ENCODE measurements around the gene S100A14. TPM values are rescaled to one million over a fixed set of nuclear protein-coding genes. Genes with fewer than 3 reads are reported as not detected.
A peak's percentile ranks its signal among the peaks of the same experiment; 100 is the strongest.

The S100A14 gene
- total RNA-seq, 1 experiment from 2014 or later, result not detected

- no peak for DNase-seq (ENCODE audit: low read depth)
Observed at GRCh38 chr1:153639280-153639679, 23.2 kb upstream of the S100A14 start.

GRCh38 chr1:153638261-153638660 is 22.1 kb upstream of the S100A14 start:
- no peak for DNase-seq (ENCODE audit: low read depth)

GRCh38 chr1:153636312-153636711 is 20.2 kb upstream of the S100A14 start:
- no peak for DNase-seq (ENCODE audit: low read depth)

GRCh38 chr1:153635872-153636271 is 19.7 kb upstream of the S100A14 start:
- DNase-seq (ENCODE audit: low read depth), result no peak

GRCh38 chr1:153633754-153634665 is 17.9 kb upstream of the S100A14 start, which contains the start of gene CHTOP:
TSS of gene CHTOP (plus strand) at chr1:153634066. CDS start at chr1:153636589, 2,523 bp downstream.
- peak; percentile 99 for DNase-seq (ENCODE audit: low read depth)

GRCh38 chr1:153633161-153633753 is 17.1 kb upstream of the S100A14 start:
- no peak for DNase-seq (ENCODE audit: low read depth)

GRCh38 chr1:153631047-153632022 is 15.2 kb upstream of the S100A14 start:
- DNase-seq (ENCODE audit: low read depth), result no peak

GRCh38 chr1:153630384-153630783 is 14.3 kb upstream of the S100A14 start:
- no peak for DNase-seq (ENCODE audit: low read depth)

- DNase-seq (ENCODE audit: low read depth), result no peak
Observed at GRCh38 chr1:153629971-153630370, 13.8 kb upstream of the S100A14 start.

GRCh38 chr1:153629343-153629665 is 13.2 kb upstream of the S100A14 start:
- no peak for DNase-seq (ENCODE audit: low read depth)

- DNase-seq (ENCODE audit: low read depth), result no peak
Observed at GRCh38 chr1:153628638-153629342, 12.7 kb upstream of the S100A14 start.

- no peak for DNase-seq (ENCODE audit: low read depth)
Observed at GRCh38 chr1:153627715-153628626, 11.8 kb upstream of the S100A14 start, which contains the start of gene S100A1. TSS of gene S100A1 (plus strand) at chr1:153628434. CDS start at chr1:153630522, 2,088 bp downstream.

GRCh38 chr1:153626904-153627714 is 11.0 kb upstream of the S100A14 start, which contains the start of gene S100A13:
TSS of gene S100A13 (minus strand) at chr1:153627505. CDS start at chr1:153626472, 1,033 bp downstream.
- peak; percentile 97 for DNase-seq (ENCODE audit: low read depth)

GRCh38 chr1:153626477-153626903 is 10.4 kb upstream of the S100A14 start:
- DNase-seq (ENCODE audit: low read depth), result no peak

- DNase-seq (ENCODE audit: low read depth), result no peak
Observed at GRCh38 chr1:153624965-153625611, 9.0 kb upstream of the S100A14 start.

GRCh38 chr1:153623101-153623500 is 7.0 kb upstream of the S100A14 start:
- DNase-seq (ENCODE audit: low read depth), result no peak

- DNase-seq (ENCODE audit: low read depth), result no peak
Observed at GRCh38 chr1:153619171-153619570, 3.0 kb upstream of the S100A14 start.

GRCh38 chr1:153617663-153618062 is 1.5 kb upstream of the S100A14 start:
- DNase-seq (ENCODE audit: low read depth), result no peak

Data from LHCN-M2 (cell line).